Natural killer cell (primary cell): ENCODE measurements around the gene ARIH2. TPM values are rescaled to one million over a fixed set of nuclear protein-coding genes. Genes with fewer than 3 reads are reported as not detected.

Experiments
- ATAC-seq, 3 donors: fragments of 150-1000 bp in 2 of 3; fragments of 200-7000 bp in 1 of 3; cut with Tn5 transposase; 1 replicate in 1 of 3; 2 replicates in 2 of 3; pipeline ENCODE4 v1.10.0; 2021; ENCODE audit warnings: mild to moderate bottlenecking in 2 of 3, moderate library complexity in 2 of 3
- DNase-seq, 2 donors: peaks; one replicate each; pipeline versions ENCODE4 v3.0.0 to v3.0.0-alpha.2; 2013 to 2021; ENCODE audit warnings: mixed read lengths in 1 of 2
- H3K27ac ChIP-seq: one replicate; pipeline ENCODE4 v1.5.1; 2013; ENCODE audit warnings: mild to moderate bottlenecking, low read length
- H3K27me3 ChIP-seq: one replicate; pipeline ENCODE4 v1.6.1; 2013; ENCODE audit warnings: low read length; ENCODE audit not compliant: control insufficient read depth, insufficient read depth
- H3K36me3 ChIP-seq: one replicate; pipeline ENCODE4 v1.6.1; 2013; ENCODE audit warnings: low read length; ENCODE audit not compliant: control insufficient read depth, insufficient read depth
- H3K4me1 ChIP-seq: one replicate; pipeline ENCODE4 v1.6.1; 2013; ENCODE audit warnings: low read length; ENCODE audit not compliant: control insufficient read depth, insufficient read depth
- H3K4me3 ChIP-seq: one replicate; pipeline ENCODE4 v1.5.1; 2013; ENCODE audit warnings: low read length
- H3K9me3 ChIP-seq: one replicate; pipeline ENCODE4 v1.6.1; 2013; ENCODE audit warnings: low read length; ENCODE audit not compliant: control insufficient read depth, insufficient read depth
- H3K27ac Mint-ChIP-seq, 2 donors: one replicate each; pipeline ENCODE4 v1.8.0; 2022; ENCODE audit warnings: mild to moderate bottlenecking in 2 of 2, mixed read lengths in 2 of 2, moderate library complexity in 1 of 2
- H3K27me3 Mint-ChIP-seq, 2 donors: one replicate each; pipeline ENCODE4 v1.8.0; 2022; ENCODE audit warnings: low read depth in 2 of 2, mixed read lengths in 2 of 2
- H3K36me3 Mint-ChIP-seq: one replicate; pipeline ENCODE4 v1.8.0; 2022; ENCODE audit warnings: mixed read lengths
- H3K4me1 Mint-ChIP-seq, 2 donors: one replicate each; pipeline ENCODE4 v1.8.0; 2022; ENCODE audit warnings: mixed read lengths in 2 of 2
- H3K4me3 Mint-ChIP-seq: one replicate; pipeline ENCODE4 v1.8.0; 2022; ENCODE audit warnings: mild to moderate bottlenecking, moderate library complexity, mixed read lengths
- H3K9me3 Mint-ChIP-seq, 2 donors: one replicate each; pipeline ENCODE4 v1.8.0; 2022; ENCODE audit warnings: mixed read lengths in 2 of 2
- CTCF ChIP-seq: fragments of 200-600 bp; IDR thresholded peaks from one replicate; pipeline ENCODE4 v1.8.0; 2022; ENCODE audit warnings: antibody characterized with exemption
- WGBS: methylation state at CpG from one replicate; pipeline ENCODE4 v1.1.7; 2013; ENCODE audit warnings: missing lambda C conversion rate; ENCODE audit not compliant: insufficient coverage; 5-methylcytosine and 5-hydroxymethylcytosine counted together
- intact Hi-C: fragments of 100-400 bp; cut with micrococcal nuclease; formaldehyde crosslinking; loops from one replicate; pipeline ENCODE4 v1.14.2; 2022
- total RNA-seq, 4 donors: library from RNA; stranded (reverse); fragments of 120-200 nt in 1 of 4; gene quantifications; one replicate each; pipeline versions ENCODE4 v1.2.3 to v1.2.4, GENCODE V29; 2013 to 2022

The ARIH2 gene
- total RNA-seq, 3 donors from 2014 or later (not counting 1 experiment from before 2014, with no cell fraction given) = 239 to 291 (median 243) TPM

- Histone ChIP-seq H3K27ac (peak overlapping the region; percentile 62), H3K9me3 (no peaks in the 10 kb centered on the region), H3K4me3 (peak overlapping the region; percentile 61), H3K4me1 (peaks cover 26% of the 10 kb centered on the region), H3K27me3 (no peaks in the 10 kb centered on the region), H3K36me3 (peaks cover 6% of the 10 kb centered on the region)
- intact Hi-C loops = loop anchor here (5.0 kb wide), 2 partner anchors 33 to 458 kb away; partner anchors contain the start of gene NDUFAF3
- WGBS = 4% methylated on average over 20 of the region's 21 CpGs
- H3K36me3 Mint-ChIP-seq = no peaks in the 10 kb centered on the region
- TF ChIP-seq CTCF = no peak
- peak overlapping the region; percentile 73 to 86 for H3K27ac Mint-ChIP-seq
- H3K4me3 Mint-ChIP-seq = peak overlapping the region; percentile 90
- ATAC-seq (no peak), DNase-seq (no peak)
- no peaks in the 10 kb centered on the region for H3K27me3 Mint-ChIP-seq
- peaks cover 28 to 44% of the 10 kb centered on the region in 2 donors for H3K4me1 Mint-ChIP-seq
- no peaks in the 10 kb centered on the region for H3K9me3 Mint-ChIP-seq
Measured at GRCh38 chr3:48989126-48989795, 70.6 kb downstream of the ARIH2 start.

- under 1% methylated on average over 91 of the region's 91 CpGs for WGBS
- Histone ChIP-seq H3K4me1 (peaks cover 26% of the 10 kb centered on the region), H3K9me3 (no peaks in the 10 kb centered on the region), H3K4me3 (peak within 1 kb of the TSS; percentile 75), H3K36me3 (peaks cover 2% of the 10 kb centered on the region), H3K27ac (peak within 1 kb of the TSS; percentile 62), H3K27me3 (no peaks in the 10 kb centered on the region)
- DNase-seq (peak; percentile 64 to 85), ATAC-seq (peak; percentile 65 to 77 (median 73))
- TF ChIP-seq CTCF = no peak
- intact Hi-C loops = loop anchor here (2.0 to 5.0 kb wide), 3 partner anchors 17 to 457 kb away; partner anchors contain the start of genes NDUFAF3 and WDR6
- Mint-ChIP-seq H3K4me3 (peak within 1 kb of the TSS; percentile 90), H3K4me1 (peaks cover 28 to 49% of the 10 kb centered on the region in 2 donors), H3K27ac (peak within 1 kb of the TSS; percentile 73 to 89), H3K36me3 (no peaks in the 10 kb centered on the region), H3K27me3 (no peaks in the 10 kb centered on the region), H3K9me3 (no peaks in the 10 kb centered on the region)
Measured at GRCh38 chr3:48989796-48990635, 71.4 kb downstream of the ARIH2 start, which contains the start of gene P4HTM. P4HTM (plus strand) TSS chr3:48990241; CDS start chr3:48990257, 16 bp downstream.

- H3K4me1 Mint-ChIP-seq = peaks cover 32 to 49% of the 10 kb centered on the region in 2 donors
- intact Hi-C loops = loop anchor here (2.0 kb wide), 1 partner anchor 16 kb away; the partner anchor contains the start of gene WDR6
- Histone ChIP-seq H3K4me3 (peak overlapping the region; percentile 75), H3K9me3 (no peaks in the 10 kb centered on the region), H3K4me1 (peaks cover 26% of the 10 kb centered on the region), H3K27ac (peak overlapping the region; percentile 58), H3K27me3 (no peaks in the 10 kb centered on the region), H3K36me3 (no peaks in the 10 kb centered on the region)
- 2% methylated on average over 38 of the region's 40 CpGs for WGBS
- DNase-seq (peak in 1 of 2 donors; percentile 63), ATAC-seq (peak; percentile 18 to 32 (median 27))
- H3K9me3 Mint-ChIP-seq = no peaks in the 10 kb centered on the region
- peak overlapping the region; percentile 89 for H3K4me3 Mint-ChIP-seq
- H3K27ac Mint-ChIP-seq = peak overlapping the region; percentile 73 to 89
- TF ChIP-seq CTCF = no peak
- H3K27me3 Mint-ChIP-seq = no peaks in the 10 kb centered on the region
- H3K36me3 Mint-ChIP-seq = no peaks in the 10 kb centered on the region
Measured at GRCh38 chr3:48990636-48991469, 72.2 kb downstream of the ARIH2 start.
